Sigmoid colon (tissue), 4 donors: ENCODE results near the gene NGFR.

Source experiments
- EP300 ChIP-seq, 4 donors: sonication (generic); formaldehyde crosslinking; IDR thresholded peaks; one replicate each; pipeline ENCODE4 v1.6.1; 2017; ENCODE audit warnings: antibody characterized with exemption in 4 of 4
- POLR2A ChIP-seq, 2 donors: fragments of 450-650 bp; IDR thresholded peaks; one replicate each; pipeline ENCODE4 v1.6.1; 2016; ENCODE audit warnings: antibody characterized with exemption in 2 of 2, mild to moderate bottlenecking in 2 of 2, moderate library complexity in 2 of 2
- POLR2AphosphoS5 ChIP-seq, 4 donors: sonication (generic); formaldehyde crosslinking; IDR thresholded peaks; one replicate each; pipeline ENCODE4 v1.6.1; 2017; ENCODE audit warnings: antibody characterized with exemption in 4 of 4
- TF ChIP-seq, protein P1 (sequence below), 4 experiments: fragments of 450-650 bp in 3 of 4; fragments of 200-600 bp in 1 of 4; IDR thresholded peaks; one replicate each; pipeline ENCODE4 v1.5.1; 2016 to 2019; ENCODE audit warnings: antibody characterized with exemption in 4 of 4, mild to moderate bottlenecking in 3 of 4, moderate library complexity in 2 of 4

DNA sequence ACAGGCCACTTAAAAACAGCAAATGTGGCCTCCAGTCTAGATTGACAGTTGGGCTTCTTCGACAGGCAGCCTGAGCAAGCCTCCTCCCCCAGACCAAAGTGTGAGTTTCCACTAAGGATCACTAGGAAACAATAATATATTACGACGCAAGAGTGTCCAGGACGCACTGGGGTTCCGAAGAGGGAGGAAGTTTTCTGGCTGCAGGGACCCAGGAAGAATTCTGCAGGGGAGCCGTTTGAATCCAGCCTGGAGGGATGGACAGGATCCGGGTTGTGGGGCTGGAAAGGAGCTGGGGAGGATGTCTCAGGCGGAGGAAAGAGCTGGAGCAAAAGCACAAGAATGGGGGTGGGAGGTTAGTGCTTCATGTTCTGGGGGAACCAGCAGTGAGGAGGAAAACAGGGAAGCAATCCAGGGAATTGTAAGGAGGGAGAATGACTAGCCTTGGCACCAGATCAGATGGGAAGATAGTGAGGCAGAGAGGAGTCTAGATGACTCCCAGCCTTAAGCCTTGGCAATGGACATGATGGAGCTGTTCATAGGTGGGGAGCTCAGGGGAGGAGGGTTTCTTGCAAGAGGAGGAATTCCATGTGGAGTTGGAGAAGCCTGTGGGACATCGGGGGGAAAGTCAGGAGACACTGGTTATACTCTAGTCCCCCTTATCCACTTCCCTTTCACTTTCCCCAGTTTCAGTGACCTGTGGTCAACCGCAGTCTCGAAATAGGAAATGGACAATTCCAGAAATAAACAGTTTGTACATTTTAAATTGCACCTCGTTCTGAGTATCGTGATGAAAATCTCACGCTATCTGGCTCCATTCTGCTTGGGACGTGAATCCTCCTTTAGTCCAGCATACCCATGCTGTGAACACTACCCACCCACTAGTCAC lies 26.6 kb downstream of the NGFR start:
- no peak for TF ChIP-seq POLR2A (IDR thresholded peaks at IDR 0.05)
- TF ChIP-seq, protein P1, sequence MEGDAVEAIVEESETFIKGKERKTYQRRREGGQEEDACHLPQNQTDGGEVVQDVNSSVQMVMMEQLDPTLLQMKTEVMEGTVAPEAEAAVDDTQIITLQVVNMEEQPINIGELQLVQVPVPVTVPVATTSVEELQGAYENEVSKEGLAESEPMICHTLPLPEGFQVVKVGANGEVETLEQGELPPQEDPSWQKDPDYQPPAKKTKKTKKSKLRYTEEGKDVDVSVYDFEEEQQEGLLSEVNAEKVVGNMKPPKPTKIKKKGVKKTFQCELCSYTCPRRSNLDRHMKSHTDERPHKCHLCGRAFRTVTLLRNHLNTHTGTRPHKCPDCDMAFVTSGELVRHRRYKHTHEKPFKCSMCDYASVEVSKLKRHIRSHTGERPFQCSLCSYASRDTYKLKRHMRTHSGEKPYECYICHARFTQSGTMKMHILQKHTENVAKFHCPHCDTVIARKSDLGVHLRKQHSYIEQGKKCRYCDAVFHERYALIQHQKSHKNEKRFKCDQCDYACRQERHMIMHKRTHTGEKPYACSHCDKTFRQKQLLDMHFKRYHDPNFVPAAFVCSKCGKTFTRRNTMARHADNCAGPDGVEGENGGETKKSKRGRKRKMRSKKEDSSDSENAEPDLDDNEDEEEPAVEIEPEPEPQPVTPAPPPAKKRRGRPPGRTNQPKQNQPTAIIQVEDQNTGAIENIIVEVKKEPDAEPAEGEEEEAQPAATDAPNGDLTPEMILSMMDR (IDR thresholded peaks at IDR 0.05) = no peak
- TF ChIP-seq POLR2AphosphoS5 (IDR thresholded peaks at IDR 0.05) = no peak
- TF ChIP-seq EP300 (IDR thresholded peaks at IDR 0.05) = no peak
